Upper lobe of right lung (tissue), 1 donor: ENCODE results near the gene BUD31. TPM values are rescaled to one million over a fixed set of nuclear protein-coding genes. Genes with fewer than 3 reads are reported as not detected.
A peak's percentile ranks its signal among the peaks of the same experiment; 100 is the strongest.

ENCODE experiments used
- ATAC-seq: fragments of 200-7000 bp; cut with Tn5 transposase; one replicate; pipeline ENCODE4 v1.9.1; 2020; ENCODE audit warnings: mild to moderate bottlenecking, moderate library complexity
- DNase-seq: peaks from one replicate; pipeline ENCODE4 v3.0.0-alpha.2; 2020
- H3K27ac ChIP-seq: fragments of 200-600 bp; one replicate; pipeline ENCODE4 v1.8.0; 2022
- H3K27me3 ChIP-seq: fragments of 200-600 bp; one replicate; pipeline ENCODE4 v1.8.0; 2022; ENCODE audit warnings: mild to moderate bottlenecking
- H3K36me3 ChIP-seq: fragments of 200-600 bp; one replicate; pipeline ENCODE4 v1.8.0; 2022
- H3K4me1 ChIP-seq: fragments of 200-600 bp; one replicate; pipeline ENCODE4 v1.8.0; 2022
- H3K4me3 ChIP-seq: fragments of 200-600 bp; one replicate; pipeline ENCODE4 v1.8.0; 2022; ENCODE audit warnings: mild to moderate bottlenecking
- H3K9me3 ChIP-seq: fragments of 200-600 bp; one replicate; pipeline ENCODE4 v1.8.0; 2022
- intact Hi-C: fragments of 100-400 bp; cut with DNase I; formaldehyde crosslinking; loops from one replicate; pipeline ENCODE4 v1.11.0; 2022
- long read RNA-seq: library from polyadenylated mRNA; unstranded; transcript quantifications from one replicate; pipeline ENCODE4 v2.0.0, GENCODE V29; 2021
- total RNA-seq: library from RNA; stranded (reverse); fragmentation: NEBNext Ultra II Directional; extraction: Animal tissue kit (Norgen Biotek cat#: 25700); gene quantifications from one replicate; pipeline ENCODE4 v1.2.1, GENCODE V29; 2021
- TF ChIP-seq, protein P1 (sequence below): fragments of 200-600 bp; IDR thresholded peaks from one replicate; pipeline ENCODE4 v1.8.0; 2022; ENCODE audit warnings: antibody characterized with exemption
- donor health status: DM: no; HTN: yes; CAD: no; lungs with severe emphysema.

Gene BUD31
- total RNA-seq, result 72.0 TPM
- long read RNA-seq, transcript BUD31-201 (6 exons, 1,035 nt), result minor isoform, 16 of 69 reads
- long read RNA-seq, transcript BUD31-202 (6 exons, 1,139 nt), result major isoform, 37 of 69 reads
- long read RNA-seq, partial matches to known transcripts, result 8 of 69 reads
- long read RNA-seq, other reads (novel, unspliced or antisense), result 8 of 69 reads

DNA sequence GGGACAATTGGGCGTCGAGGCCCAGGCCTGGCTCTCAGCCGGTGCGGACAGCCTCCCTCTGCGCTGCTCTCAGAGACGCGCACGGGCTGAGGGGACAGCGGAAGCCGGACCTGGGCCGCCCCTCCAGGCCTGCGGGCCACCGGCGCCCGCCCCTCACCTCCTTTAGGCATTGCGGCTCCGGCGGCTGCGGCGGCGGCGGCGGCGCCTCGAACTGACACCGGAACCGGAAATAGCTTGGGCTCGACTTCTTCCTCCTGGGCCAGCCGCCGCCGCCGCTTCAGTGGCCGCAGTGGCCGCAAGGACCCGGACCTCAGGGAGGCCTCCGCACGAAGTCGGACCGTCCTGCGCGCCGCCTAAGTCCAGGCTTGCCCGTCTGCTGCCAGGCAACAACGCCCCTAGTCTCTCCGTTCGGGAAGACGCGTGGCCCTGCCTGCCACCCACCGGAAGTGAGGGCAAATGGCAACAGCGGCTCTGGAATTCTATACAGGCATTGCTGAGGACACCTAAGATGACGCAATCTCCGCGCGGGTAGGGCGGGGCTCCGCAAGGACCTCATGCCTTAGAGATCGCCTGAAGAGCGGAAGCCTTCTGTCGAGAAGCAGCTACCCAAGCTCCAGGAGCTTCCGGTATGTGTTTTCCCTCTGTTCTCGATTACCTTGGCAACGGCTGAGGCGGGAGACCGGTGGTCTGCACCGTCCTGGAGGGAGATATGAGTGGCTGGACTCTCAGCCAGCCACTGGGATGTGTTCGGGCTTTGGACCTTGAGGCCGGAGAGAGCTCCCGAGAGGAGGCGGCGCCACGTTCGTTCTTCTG is at the start of gene BUD31, which contains the start of gene PDAP1:
Gene BUD31 (plus strand): TSS at position 591 of the 813 bp plus-strand sequence. CDS start 2,124 bp downstream, outside the sequence.
Gene PDAP1 (minus strand): TSS at position 219 of the 813 bp plus-strand sequence. CDS start 49 bp downstream, at position 170.
- H3K4me1 ChIP-seq, result peaks cover 43% of the 10 kb centered on the region
- peaks cover 38% of the 10 kb centered on the region for H3K36me3 ChIP-seq
- intact Hi-C loops, result no loop called here
- H3K4me3 ChIP-seq, result peak within 1 kb of the TSS; percentile 100
- peak within 1 kb of the TSS; percentile 99 for H3K27ac ChIP-seq
- H3K27me3 ChIP-seq, result no peaks in the 10 kb centered on the region
- ATAC-seq (peak; percentile 96), DNase-seq (peak; percentile 97)
- no peaks in the 10 kb centered on the region for H3K9me3 ChIP-seq
- TF ChIP-seq, protein P1, sequence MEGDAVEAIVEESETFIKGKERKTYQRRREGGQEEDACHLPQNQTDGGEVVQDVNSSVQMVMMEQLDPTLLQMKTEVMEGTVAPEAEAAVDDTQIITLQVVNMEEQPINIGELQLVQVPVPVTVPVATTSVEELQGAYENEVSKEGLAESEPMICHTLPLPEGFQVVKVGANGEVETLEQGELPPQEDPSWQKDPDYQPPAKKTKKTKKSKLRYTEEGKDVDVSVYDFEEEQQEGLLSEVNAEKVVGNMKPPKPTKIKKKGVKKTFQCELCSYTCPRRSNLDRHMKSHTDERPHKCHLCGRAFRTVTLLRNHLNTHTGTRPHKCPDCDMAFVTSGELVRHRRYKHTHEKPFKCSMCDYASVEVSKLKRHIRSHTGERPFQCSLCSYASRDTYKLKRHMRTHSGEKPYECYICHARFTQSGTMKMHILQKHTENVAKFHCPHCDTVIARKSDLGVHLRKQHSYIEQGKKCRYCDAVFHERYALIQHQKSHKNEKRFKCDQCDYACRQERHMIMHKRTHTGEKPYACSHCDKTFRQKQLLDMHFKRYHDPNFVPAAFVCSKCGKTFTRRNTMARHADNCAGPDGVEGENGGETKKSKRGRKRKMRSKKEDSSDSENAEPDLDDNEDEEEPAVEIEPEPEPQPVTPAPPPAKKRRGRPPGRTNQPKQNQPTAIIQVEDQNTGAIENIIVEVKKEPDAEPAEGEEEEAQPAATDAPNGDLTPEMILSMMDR, result peak; percentile 22

DNA sequence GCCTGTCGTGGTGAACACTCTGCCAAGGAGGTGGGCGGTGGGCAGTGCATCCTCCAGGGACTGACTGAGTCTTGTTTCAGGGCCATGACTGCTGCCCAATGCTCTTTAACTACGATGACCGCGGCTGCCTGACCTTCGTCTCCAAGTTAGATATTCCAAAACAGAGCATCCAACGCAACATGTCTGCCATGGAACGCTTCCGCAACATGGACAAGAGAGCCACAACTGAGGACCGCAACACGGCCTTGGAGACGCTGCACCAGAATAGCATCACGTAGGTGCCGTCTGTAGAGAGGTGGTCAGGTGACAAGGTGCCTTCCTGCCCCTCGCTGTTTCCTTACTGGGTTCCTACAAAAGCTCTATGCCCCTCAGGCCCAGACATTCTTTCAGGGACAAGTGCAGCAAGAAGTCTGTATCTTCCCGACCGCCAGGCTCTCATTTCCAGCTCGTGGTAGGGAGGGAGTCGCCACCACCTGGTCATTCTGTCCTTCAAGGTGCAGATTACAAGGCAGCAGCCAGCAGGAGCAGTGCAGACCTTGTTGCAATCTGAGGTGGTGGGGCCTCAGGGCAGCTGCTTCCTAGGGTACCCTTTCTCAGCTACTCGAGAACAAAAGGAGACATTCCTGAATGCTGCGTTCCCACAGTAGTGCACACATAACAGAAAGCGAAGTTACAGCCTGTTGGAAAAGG is 49.2 kb upstream of the BUD31 start:
- TF ChIP-seq, protein P1, result no peak
- DNase-seq (no peak), ATAC-seq (no peak)
- Histone ChIP-seq H3K27ac (no peak overlapping the region), H3K27me3 (no peaks in the 10 kb centered on the region), H3K36me3 (peaks cover 98% of the 10 kb centered on the region), H3K9me3 (no peaks in the 10 kb centered on the region), H3K4me3 (no peak overlapping the region), H3K4me1 (no peaks in the 10 kb centered on the region)
- intact Hi-C loops, result loop anchor here (10.0 kb wide), 1 partner anchor 55 kb away; no protein-coding TSS in a partner anchor

DNA sequence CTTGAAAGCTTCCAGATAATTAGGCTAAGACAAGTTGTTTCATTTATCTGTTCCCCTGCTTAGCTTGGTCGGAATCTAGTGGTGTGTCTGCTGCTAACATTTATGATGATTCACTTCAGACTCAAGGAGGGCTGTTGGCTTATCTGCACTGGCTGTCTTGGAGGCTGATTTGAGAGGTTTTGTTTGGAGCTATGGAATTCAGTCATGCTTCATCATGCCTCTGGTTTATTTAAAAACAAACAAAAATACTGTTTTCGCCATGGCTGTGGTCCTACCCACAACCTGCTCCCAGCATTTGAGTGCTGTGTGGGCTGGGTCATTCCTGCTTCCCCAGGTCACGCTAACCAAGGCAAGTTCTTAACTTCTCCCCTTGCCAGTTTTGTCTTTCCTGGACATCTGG is 46.0 kb upstream of the BUD31 start:
- no peaks in the 10 kb centered on the region for H3K27me3 ChIP-seq
- peaks cover 94% of the 10 kb centered on the region for H3K36me3 ChIP-seq
- DNase-seq, result no peak
- H3K27ac ChIP-seq, result no peak overlapping the region
- H3K4me1 ChIP-seq, result no peaks in the 10 kb centered on the region
- no peaks in the 10 kb centered on the region for H3K9me3 ChIP-seq
- intact Hi-C loops, result loop anchor here (10.0 kb wide), 1 partner anchor 52 kb away; no protein-coding TSS in a partner anchor
- TF ChIP-seq, protein P1, result no peak
- no peak overlapping the region for H3K4me3 ChIP-seq
- ATAC-seq, result no peak

DNA sequence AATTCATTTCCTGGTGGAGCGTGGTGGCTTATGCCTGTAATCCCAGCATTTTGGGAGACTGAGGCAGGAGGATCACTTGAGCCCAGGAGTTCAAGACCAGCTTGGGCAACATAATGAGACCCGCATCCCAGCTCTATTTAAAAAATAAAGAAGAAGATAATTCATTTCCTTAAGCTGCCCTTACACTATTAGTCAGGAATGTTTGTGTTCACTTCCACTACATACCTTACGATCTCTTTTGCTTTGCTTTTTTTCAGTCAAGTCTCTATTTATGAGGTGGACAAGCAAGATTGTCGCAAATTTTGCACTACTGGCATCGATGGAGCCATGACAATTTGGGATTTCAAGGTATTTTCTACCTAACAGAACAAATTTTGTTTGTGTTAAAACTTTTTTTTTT is 45.5 kb upstream of the BUD31 start:
- Histone ChIP-seq H3K9me3 (no peaks in the 10 kb centered on the region), H3K4me1 (no peaks in the 10 kb centered on the region), H3K36me3 (peaks cover 90% of the 10 kb centered on the region), H3K4me3 (no peak overlapping the region), H3K27ac (no peak overlapping the region), H3K27me3 (no peaks in the 10 kb centered on the region)
- TF ChIP-seq, protein P1, result no peak
- intact Hi-C loops, result loop anchor here (10.0 kb wide), 1 partner anchor 52 kb away; no protein-coding TSS in a partner anchor
- ATAC-seq (no peak), DNase-seq (no peak)

DNA sequence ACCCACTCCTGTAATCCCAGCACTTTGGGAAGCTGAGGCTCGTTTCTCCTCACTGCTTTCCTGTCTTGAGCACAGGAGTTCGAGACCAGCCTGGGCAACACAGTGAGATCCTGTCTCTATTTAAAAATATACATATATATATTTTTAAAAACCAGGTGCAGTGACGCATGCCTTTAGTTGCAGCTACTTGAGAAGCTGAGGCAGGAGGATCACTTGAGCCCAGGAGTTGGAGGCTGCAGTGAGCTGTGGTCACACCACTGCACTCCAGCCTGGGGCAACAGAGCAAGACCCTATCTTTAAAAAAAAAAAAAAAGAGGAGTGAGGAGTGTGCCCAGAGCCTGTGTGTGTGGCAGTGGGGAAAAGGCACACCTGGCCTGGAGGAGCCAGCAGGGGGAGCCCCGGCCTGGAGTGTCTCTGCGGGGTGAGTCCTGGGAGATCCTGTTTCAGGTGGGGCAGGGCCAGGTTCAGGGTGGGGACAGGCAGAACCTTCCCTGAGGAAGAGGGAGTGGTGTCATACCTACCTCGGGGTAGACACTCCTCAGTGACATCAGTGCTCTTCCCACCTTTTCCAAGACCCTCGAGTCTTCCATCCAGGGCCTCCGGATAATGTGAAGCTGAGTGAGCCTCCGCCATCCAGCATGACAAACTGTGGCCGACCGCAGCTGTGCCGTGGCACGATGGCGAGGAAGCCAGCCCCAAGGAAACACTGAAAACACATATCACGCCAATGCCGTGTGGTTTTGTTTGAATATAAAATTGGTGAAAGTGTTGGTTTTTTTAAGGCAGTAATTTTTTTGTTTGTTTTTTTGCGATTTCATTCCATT is 43.2 kb upstream of the BUD31 start:
- TF ChIP-seq, protein P1, result peak; percentile 63
- Histone ChIP-seq H3K4me1 (peaks cover 4% of the 10 kb centered on the region), H3K27me3 (no peaks in the 10 kb centered on the region), H3K27ac (no peak overlapping the region), H3K9me3 (no peaks in the 10 kb centered on the region), H3K4me3 (no peak overlapping the region), H3K36me3 (peaks cover 71% of the 10 kb centered on the region)
- peak; percentile 81 for DNase-seq
- intact Hi-C loops, result loop anchor here (10.0 kb wide), 1 partner anchor 49 kb away; no protein-coding TSS in a partner anchor
- peak; percentile 90 for ATAC-seq
